HepG2 (cell line): ENCODE measurements around the gene C16orf54. TPM values are rescaled to one million over a fixed set of nuclear protein-coding genes. Genes with fewer than 3 reads are reported as not detected.

Experiments
- ATRX ChIP-seq: sonication (generic); formaldehyde crosslinking; IDR thresholded peaks from 2 replicates; pipeline ENCODE4 v1.4.0; 2020; ENCODE audit warnings: missing genetic modification reagents, borderline replicate concordance
- DMAP1 ChIP-seq: IDR thresholded peaks from 2 replicates; pipeline ENCODE4 v1.6.1; 2016
- HCFC1 ChIP-seq: fragments of 150-350 bp; IDR thresholded peaks from 2 replicates; pipeline ENCODE4 v1.6.1; 2014; ENCODE audit warnings: low read depth, low read length
- HNRNPH1 ChIP-seq: fragments of 200-400 bp; formaldehyde crosslinking; optimal IDR thresholded peaks from 2 replicates; pipeline ENCODE3; 2017; ENCODE audit warnings: mild to moderate bottlenecking, low read depth, low read length
- HOXD1 ChIP-seq: sonication (generic); formaldehyde crosslinking; IDR thresholded peaks from 2 replicates; pipeline ENCODE4 v1.5.0; 2020; ENCODE audit warnings: missing genetic modification reagents
- IKZF4 ChIP-seq: sonication (generic); formaldehyde crosslinking; IDR thresholded peaks from 2 replicates; pipeline ENCODE4 v1.5.1; 2020; ENCODE audit warnings: borderline replicate concordance, mild to moderate bottlenecking, low read depth, missing genetic modification reagents; ENCODE audit errors: not compliant biosample characterization
- NONO ChIP-seq, 2 experiments: fragments of 450-650 bp in 1 of 2; sonication (generic) in 1 of 2; formaldehyde crosslinking in 1 of 2; IDR thresholded peaks in 1 of 2; conservative IDR thresholded peaks in 1 of 2; 2 replicates each; pipeline versions ENCODE4 v1.6.1 to v1.8.0; 2017 to 2022; ENCODE audit warnings: mild to moderate bottlenecking in 1 of 2, missing genetic modification reagents in 1 of 2, moderate library complexity in 1 of 2
- ZNF274 ChIP-seq: sonication (generic); formaldehyde crosslinking; IDR thresholded peaks from 2 replicates; pipeline ENCODE4 v1.5.1; 2020; ENCODE audit warnings: mild to moderate bottlenecking, missing genetic modification reagents
- ZNF337 ChIP-seq: sonication (generic); formaldehyde crosslinking; IDR thresholded peaks from 2 replicates; pipeline ENCODE4 v1.5.1; 2020; ENCODE audit warnings: missing genetic modification reagents, low read depth, mild to moderate bottlenecking, borderline replicate concordance
- ZNF431 ChIP-seq: sonication (generic); formaldehyde crosslinking; IDR thresholded peaks from 2 replicates; pipeline ENCODE4 v1.9.0; 2022; ENCODE audit warnings: missing genetic modification reagents, low read depth, mild to moderate bottlenecking, borderline replicate concordance
- ZNF567 ChIP-seq: sonication (generic); formaldehyde crosslinking; IDR thresholded peaks from 2 replicates; pipeline ENCODE4 v1.8.1; 2023; ENCODE audit warnings: mild to moderate bottlenecking, missing genetic modification reagents, borderline replicate concordance
- ZNF703 ChIP-seq: sonication (generic); formaldehyde crosslinking; IDR thresholded peaks from 2 replicates; pipeline ENCODE4 v1.5.1; 2020; ENCODE audit warnings: missing genetic modification reagents, mild to moderate bottlenecking, moderate library complexity, borderline replicate concordance
- polyA plus RNA-seq, 8 experiments: library from polyadenylated mRNA; depleted of rRNA in 3 of 8; stranded (reverse) in 7 of 8; unstranded in 1 of 8; fragments of >200 nt; fragmentation: Illumina TruSeq in 4 of 8; extraction: Trizol in 4 of 8; gene quantifications; 2 replicates each; pipeline versions ENCODE4 v1.2.1 to v1.2.3, GENCODE V29; 2011 to 2016; ENCODE audit warnings: low read depth in 4 of 8, missing spikeins in 1 of 8, mixed read lengths in 1 of 8; ENCODE audit not compliant: insufficient read depth in 1 of 8
- total RNA-seq, 5 experiments: library from RNA; depleted of rRNA; stranded (reverse); fragments of >200 nt; fragmentation: Illumina TruSeq; extraction: Trizol; gene quantifications; 2 replicates each; pipeline ENCODE4 v1.2.3, GENCODE V29; 2016; ENCODE audit warnings: low read depth in 1 of 5
- TF ChIP-seq, protein P1 (sequence below): sonication (generic); formaldehyde crosslinking; IDR thresholded peaks from 2 replicates; pipeline ENCODE4 v1.4.0; 2020; ENCODE audit warnings: missing genetic modification reagents
- TF ChIP-seq, protein P2 (sequence below): sonication (generic); formaldehyde crosslinking; IDR thresholded peaks from 2 replicates; pipeline ENCODE4 v1.4.0; 2020; ENCODE audit warnings: missing genetic modification reagents

The C16orf54 gene
- total and polyA plus RNA-seq, 2 of the 13 experiments (the other 11 are each of a cell fraction or from before 2014, with no cell fraction given): not detected

DNA sequence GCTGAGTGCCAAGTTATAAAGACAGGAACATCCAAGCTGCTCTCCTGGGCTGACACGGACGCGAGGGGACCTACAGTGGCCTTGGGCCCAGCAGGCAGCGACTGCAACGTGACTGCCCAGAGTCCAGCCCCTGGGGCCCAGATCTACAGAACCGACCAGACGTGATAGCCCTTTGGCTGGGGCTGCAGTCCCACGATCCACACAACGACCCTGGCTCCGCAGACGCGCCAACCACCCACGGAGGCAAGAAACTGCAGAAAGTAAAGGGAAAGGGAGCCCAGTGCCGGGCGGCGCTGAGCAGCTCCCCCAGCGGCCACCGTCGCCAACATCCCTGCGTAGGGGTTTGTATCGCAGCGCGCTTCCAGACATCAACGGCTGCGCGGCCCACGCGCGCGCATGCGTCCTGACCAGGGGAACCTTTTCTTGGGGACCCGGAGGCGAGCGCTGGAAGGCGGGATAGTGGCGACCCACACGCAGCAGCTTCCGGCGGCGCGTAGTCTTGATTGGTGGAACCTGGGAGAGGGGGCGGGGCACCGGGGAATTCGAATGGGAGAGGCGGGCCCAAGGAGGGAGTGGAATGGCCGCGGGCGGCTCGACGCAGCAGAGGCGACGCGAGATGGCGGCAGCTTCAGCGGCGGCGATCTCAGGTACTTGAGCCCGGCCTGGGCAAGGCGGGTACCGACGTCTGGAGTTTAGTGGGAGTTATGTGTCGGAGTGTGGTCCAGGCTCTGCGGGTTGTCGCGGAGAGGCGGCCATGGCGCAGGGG is 44.6 kb upstream of the C16orf54 start, which contains the start of gene KIF22 (continued):
- TF ChIP-seq ZNF703 (CRISPR knock-in tag) (peak; percentile 82; the same call in 1 of the 2 replicates), HOXD1 (peak; percentile 64), ZNF431 (CRISPR knock-in tag) (peak; percentile 35), ZNF274 (CRISPR knock-in tag) (peak; percentile 90), HNRNPH1 (no peak), IKZF4 (CRISPR knock-in tag) (peak; percentile 78), ATRX (CRISPR knock-in tag) (no peak), ZNF567 (peak; percentile 90; the same call in 1 of the 2 replicates), NONO (IDR thresholded peaks at IDR 0.05) (no peak), NONO (CRISPR knock-in tag; conservative IDR thresholded peaks at IDR 0.05) (peak; percentile 97), HCFC1 (peak; percentile 70), ZNF337 (CRISPR knock-in tag) (peak; percentile 97), DMAP1 (CRISPR knock-in tag) (peak; percentile 95)
- TF ChIP-seq, protein P1, sequence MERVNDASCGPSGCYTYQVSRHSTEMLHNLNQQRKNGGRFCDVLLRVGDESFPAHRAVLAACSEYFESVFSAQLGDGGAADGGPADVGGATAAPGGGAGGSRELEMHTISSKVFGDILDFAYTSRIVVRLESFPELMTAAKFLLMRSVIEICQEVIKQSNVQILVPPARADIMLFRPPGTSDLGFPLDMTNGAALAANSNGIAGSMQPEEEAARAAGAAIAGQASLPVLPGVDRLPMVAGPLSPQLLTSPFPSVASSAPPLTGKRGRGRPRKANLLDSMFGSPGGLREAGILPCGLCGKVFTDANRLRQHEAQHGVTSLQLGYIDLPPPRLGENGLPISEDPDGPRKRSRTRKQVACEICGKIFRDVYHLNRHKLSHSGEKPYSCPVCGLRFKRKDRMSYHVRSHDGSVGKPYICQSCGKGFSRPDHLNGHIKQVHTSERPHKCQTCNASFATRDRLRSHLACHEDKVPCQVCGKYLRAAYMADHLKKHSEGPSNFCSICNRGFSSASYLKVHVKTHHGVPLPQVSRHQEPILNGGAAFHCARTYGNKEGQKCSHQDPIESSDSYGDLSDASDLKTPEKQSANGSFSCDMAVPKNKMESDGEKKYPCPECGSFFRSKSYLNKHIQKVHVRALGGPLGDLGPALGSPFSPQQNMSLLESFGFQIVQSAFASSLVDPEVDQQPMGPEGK: peak; percentile 47; the same call in 1 of the 2 replicates
- TF ChIP-seq, protein P2, sequence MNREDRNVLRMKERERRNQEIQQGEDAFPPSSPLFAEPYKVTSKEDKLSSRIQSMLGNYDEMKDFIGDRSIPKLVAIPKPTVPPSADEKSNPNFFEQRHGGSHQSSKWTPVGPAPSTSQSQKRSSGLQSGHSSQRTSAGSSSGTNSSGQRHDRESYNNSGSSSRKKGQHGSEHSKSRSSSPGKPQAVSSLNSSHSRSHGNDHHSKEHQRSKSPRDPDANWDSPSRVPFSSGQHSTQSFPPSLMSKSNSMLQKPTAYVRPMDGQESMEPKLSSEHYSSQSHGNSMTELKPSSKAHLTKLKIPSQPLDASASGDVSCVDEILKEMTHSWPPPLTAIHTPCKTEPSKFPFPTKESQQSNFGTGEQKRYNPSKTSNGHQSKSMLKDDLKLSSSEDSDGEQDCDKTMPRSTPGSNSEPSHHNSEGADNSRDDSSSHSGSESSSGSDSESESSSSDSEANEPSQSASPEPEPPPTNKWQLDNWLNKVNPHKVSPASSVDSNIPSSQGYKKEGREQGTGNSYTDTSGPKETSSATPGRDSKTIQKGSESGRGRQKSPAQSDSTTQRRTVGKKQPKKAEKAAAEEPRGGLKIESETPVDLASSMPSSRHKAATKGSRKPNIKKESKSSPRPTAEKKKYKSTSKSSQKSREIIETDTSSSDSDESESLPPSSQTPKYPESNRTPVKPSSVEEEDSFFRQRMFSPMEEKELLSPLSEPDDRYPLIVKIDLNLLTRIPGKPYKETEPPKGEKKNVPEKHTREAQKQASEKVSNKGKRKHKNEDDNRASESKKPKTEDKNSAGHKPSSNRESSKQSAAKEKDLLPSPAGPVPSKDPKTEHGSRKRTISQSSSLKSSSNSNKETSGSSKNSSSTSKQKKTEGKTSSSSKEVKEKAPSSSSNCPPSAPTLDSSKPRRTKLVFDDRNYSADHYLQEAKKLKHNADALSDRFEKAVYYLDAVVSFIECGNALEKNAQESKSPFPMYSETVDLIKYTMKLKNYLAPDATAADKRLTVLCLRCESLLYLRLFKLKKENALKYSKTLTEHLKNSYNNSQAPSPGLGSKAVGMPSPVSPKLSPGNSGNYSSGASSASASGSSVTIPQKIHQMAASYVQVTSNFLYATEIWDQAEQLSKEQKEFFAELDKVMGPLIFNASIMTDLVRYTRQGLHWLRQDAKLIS (CRISPR knock-in tag): no peak
- TF ChIP-seq, all 625 proteins: peak for 399
